ENCODE results near the gene PTRH1. TPM values are rescaled to one million over a fixed set of nuclear protein-coding genes. Genes with fewer than 3 reads are reported as not detected.

The PTRH1 gene
- total and polyA plus RNA-seq, 2 experiments from 2014 or later: 23.7 to 27.5 TPM

GRCh38 chr9:127714951-127715469 is 453 bp downstream of the PTRH1 start:
- peak in 1 of 2 donors; percentile 31 for DNase-seq (ENCODE audit: low read depth in 1 of 2, low spot score in 1 of 2)
- H3K4me3 ChIP-seq: peak overlapping the region; percentile 79
- peaks cover 9% of the 10 kb centered on the region for H3K4me1 ChIP-seq (ENCODE audit: low read depth)
- no peak overlapping the region for H3K27ac ChIP-seq
- TF ChIP-seq, protein P1, sequence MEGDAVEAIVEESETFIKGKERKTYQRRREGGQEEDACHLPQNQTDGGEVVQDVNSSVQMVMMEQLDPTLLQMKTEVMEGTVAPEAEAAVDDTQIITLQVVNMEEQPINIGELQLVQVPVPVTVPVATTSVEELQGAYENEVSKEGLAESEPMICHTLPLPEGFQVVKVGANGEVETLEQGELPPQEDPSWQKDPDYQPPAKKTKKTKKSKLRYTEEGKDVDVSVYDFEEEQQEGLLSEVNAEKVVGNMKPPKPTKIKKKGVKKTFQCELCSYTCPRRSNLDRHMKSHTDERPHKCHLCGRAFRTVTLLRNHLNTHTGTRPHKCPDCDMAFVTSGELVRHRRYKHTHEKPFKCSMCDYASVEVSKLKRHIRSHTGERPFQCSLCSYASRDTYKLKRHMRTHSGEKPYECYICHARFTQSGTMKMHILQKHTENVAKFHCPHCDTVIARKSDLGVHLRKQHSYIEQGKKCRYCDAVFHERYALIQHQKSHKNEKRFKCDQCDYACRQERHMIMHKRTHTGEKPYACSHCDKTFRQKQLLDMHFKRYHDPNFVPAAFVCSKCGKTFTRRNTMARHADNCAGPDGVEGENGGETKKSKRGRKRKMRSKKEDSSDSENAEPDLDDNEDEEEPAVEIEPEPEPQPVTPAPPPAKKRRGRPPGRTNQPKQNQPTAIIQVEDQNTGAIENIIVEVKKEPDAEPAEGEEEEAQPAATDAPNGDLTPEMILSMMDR (IDR thresholded peaks at IDR 0.05; ENCODE audit: low read depth, low read length): no peak
- no peaks in the 10 kb centered on the region for H3K9me3 ChIP-seq (ENCODE audit: low read depth)
- H3K27me3 ChIP-seq: no peaks in the 10 kb centered on the region
- no peaks in the 10 kb centered on the region for H3K36me3 ChIP-seq

DNA sequence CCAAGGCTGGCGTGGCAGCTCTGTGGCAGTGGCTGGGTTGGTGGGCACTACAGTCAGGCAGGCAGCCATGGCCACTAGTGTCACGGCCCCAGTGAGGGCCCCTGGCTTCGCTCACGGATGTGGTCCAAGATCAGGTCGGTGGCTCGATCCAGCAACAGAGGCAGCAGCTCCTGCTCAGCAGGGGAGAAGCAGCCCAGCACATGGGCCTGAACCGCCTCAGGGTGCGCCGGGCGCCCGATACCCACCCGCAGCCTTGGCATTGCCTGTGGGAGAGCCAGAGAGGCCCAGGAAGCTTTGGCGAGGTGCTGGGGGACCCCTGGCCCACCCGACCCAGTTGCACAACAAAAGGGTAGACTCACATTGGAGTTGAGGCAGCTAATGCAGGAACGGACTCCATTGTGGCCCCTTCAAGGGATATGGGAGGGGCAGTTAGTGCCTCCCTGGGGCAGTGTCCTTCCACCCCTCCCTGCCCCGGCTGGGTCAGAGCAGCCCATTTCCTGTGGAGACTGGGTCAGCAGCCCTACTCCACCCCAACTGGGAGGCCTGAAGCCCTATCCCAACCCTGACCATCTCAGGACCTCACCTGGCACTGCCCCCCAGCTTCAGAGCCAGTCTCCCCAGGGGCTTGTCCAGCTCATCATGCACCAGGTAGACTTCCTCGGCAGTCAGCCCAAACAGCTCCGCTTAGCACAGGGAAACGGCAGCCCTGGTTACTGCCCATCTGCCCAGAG is 1.3 kb downstream of the PTRH1 start:
- no peak overlapping the region for H3K27ac ChIP-seq
- H3K4me3 ChIP-seq: no peak overlapping the region
- TF ChIP-seq, protein P1 (IDR thresholded peaks at IDR 0.05; ENCODE audit: low read depth, low read length): no peak
- DNase-seq (ENCODE audit: low read depth in 1 of 2, low spot score in 1 of 2): no peak
- H3K27me3 ChIP-seq: no peaks in the 10 kb centered on the region
- no peaks in the 10 kb centered on the region for H3K9me3 ChIP-seq (ENCODE audit: low read depth)
- peaks cover 9% of the 10 kb centered on the region for H3K4me1 ChIP-seq (ENCODE audit: low read depth)
- H3K36me3 ChIP-seq: no peaks in the 10 kb centered on the region

- no peak overlapping the region for H3K27ac ChIP-seq
- DNase-seq (ENCODE audit: low read depth in 1 of 2, low spot score in 1 of 2): no peak
- no peaks in the 10 kb centered on the region for H3K9me3 ChIP-seq (ENCODE audit: low read depth)
- TF ChIP-seq, protein P1 (IDR thresholded peaks at IDR 0.05; ENCODE audit: low read depth, low read length): no peak
- H3K36me3 ChIP-seq: no peaks in the 10 kb centered on the region
- peaks cover 9% of the 10 kb centered on the region for H3K4me1 ChIP-seq (ENCODE audit: low read depth)
- H3K27me3 ChIP-seq: no peaks in the 10 kb centered on the region
- H3K4me3 ChIP-seq: no peak overlapping the region
Observed at GRCh38 chr9:127712867-127713266, 2.6 kb downstream of the PTRH1 start.

DNA sequence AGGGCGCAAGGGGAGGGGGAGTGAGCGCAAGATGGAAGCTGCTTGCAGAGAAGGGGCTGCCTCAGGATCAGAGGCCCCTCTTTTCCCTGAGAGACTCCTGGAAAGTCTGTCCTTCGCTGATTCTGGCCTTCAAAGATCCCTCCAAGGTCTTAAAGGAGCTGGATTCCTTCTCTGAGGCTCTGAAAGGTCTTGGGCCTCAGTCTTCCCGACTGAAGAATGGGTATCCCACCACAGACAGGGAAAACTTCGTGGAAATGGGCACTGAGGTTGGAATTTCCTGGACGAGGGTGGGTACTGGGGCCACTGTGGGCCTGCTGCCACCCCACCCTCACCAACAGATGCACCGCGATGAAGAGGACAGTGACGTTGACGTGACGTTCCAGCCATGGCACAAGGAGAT is 3.1 kb downstream of the PTRH1 start:
- Histone ChIP-seq H3K4me1 (ENCODE audit: low read depth) (peaks cover 9% of the 10 kb centered on the region), H3K4me3 (no peak overlapping the region), H3K27me3 (no peaks in the 10 kb centered on the region), H3K9me3 (ENCODE audit: low read depth) (no peaks in the 10 kb centered on the region), H3K27ac (no peak overlapping the region), H3K36me3 (no peaks in the 10 kb centered on the region)
- DNase-seq (ENCODE audit: low read depth in 1 of 2, low spot score in 1 of 2): no peak
- TF ChIP-seq, protein P1 (IDR thresholded peaks at IDR 0.05; ENCODE audit: low read depth, low read length): no peak

GRCh38 chr9:127711831-127712274 is 3.6 kb downstream of the PTRH1 start:
- TF ChIP-seq, protein P1 (IDR thresholded peaks at IDR 0.05; ENCODE audit: low read depth, low read length): no peak
- Histone ChIP-seq H3K9me3 (ENCODE audit: low read depth) (no peaks in the 10 kb centered on the region), H3K27me3 (no peaks in the 10 kb centered on the region), H3K27ac (no peak overlapping the region), H3K4me1 (ENCODE audit: low read depth) (peaks cover 9% of the 10 kb centered on the region), H3K36me3 (no peaks in the 10 kb centered on the region), H3K4me3 (no peak overlapping the region)
- no peak for DNase-seq (ENCODE audit: low read depth in 1 of 2, low spot score in 1 of 2)

Data from cardiac muscle cell (in vitro differentiated cells and primary cell).